ENCODE measurements around the gene PRPF40B. TPM values are rescaled to one million over a fixed set of nuclear protein-coding genes. Genes with fewer than 3 reads are reported as not detected.

Gene PRPF40B
- total and polyA plus RNA-seq, 9 of the 15 experiments (the other 6 are each of a cell fraction or from before 2014, with no cell fraction given) = 0.55 to 10.6 (median 4.8) TPM

DNA sequence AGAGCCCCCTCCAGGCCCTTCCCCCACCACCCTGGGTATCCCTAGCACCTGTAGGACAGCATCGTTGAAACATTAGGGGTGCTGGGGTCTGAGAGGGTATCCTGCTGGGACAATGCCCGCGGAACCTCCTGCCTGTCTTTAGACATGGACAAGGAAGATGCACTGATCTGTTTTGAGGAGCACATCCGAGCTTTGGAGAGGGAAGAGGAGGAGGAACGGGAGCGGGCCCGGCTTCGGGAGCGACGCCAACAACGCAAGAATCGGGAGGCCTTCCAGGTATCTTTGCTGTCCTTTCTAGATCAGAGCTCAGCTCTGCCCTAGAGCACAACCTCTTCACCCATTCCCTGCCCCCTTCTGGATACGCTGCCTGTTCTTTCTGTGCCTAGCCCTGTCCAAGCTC, 13.2 kb downstream of the PRPF40B start (continued):
- TF ChIP-seq, protein P1, sequence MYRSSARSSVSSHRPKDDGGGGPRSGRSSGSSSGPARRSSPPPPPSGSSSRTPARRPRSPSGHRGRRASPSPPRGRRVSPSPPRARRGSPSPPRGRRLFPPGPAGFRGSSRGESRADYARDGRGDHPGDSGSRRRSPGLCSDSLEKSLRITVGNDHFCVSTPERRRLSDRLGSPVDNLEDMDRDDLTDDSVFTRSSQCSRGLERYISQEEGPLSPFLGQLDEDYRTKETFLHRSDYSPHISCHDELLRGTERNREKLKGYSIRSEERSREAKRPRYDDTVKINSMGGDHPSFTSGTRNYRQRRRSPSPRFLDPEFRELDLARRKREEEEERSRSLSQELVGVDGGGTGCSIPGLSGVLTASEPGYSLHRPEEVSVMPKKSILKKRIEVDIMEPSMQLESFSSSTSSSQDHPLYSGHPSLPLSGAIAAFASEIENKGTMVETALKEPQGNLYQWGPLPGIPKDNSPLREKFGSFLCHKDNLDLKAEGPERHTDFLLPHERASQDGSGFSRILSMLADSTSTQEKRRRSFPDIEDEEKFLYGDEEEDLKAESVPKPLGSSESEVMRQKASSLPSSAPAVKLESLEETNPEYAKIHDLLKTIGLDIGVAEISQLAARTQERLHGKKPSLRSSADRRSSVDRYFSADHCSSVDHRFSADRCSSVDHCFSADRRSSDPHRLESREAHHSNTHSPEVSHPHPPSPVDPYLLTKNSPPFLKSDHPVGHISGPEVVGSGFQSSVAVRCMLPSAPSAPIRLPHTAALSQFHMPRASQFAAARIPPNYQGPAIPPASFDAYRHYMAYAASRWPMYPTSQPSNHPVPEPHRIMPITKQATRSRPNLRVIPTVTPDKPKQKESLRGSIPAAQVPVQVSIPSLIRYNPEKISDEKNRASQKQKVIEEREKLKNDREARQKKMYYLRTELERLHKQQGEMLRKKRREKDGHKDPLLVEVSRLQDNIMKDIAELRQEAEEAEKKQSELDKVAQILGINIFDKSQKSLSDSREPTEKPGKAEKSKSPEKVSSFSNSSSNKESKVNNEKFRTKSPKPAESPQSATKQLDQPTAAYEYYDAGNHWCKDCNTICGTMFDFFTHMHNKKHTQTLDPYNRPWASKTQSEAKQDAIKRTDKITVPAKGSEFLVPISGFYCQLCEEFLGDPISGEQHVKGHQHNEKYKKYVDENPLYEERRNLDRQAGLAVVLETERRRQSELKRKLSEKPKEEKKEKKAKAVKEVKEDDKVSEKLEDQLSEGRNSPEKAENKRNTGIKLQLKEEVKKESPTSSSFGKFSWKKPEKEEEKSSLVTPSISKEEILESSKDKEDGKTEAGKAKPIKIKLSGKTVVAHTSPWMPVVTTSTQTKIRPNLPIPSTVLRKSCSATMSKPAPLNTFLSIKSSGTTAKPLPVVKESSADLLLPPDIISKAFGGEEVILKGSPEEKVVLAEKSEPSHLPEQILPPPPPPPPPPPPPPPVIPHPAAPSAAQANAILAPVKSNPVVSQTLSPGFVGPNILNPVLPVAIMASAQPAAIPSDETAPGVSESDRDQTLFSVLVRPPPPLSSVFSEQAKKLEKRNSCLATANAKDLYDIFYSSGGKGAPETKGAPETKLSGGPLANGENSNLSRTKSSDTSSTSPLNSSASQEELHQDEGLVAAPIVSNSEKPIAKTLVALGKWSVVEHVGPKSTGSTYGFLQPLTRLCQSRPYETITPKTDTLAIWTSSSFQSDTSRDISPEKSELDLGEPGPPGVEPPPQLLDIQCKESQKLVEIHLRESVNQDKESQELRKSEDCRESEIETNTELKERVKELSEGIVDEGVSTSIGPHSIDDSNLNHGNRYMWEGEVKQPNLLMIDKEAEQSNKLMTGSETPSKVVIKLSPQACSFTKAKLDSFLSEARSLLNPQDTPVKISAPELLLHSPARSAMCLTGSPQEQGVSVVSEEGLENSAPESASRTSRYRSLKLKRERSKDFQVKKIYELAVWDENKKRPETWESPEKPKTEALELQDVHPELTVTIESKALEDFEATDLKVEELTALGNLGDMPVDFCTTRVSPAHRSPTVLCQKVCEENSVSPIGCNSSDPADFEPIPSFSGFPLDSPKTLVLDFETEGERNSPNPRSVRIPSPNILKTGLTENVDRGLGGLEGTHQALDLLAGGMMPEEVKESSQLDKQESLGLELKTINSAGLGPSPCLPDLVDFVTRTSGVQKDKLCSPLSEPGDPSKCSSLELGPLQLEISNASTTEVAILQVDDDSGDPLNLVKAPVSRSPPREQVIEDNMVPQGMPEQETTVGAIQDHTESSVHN (IDR thresholded peaks at IDR 0.05; ENCODE audit: borderline replicate concordance in 1 of 2, low read depth in 1 of 2) = no peak
- no peak for TF ChIP-seq HDAC2 (IDR thresholded peaks at IDR 0.05)
- no peak for TF ChIP-seq ZNF12 (CRISPR knock-in tag; IDR thresholded peaks at IDR 0.05)
- no peak for TF ChIP-seq MECOM (CRISPR knock-in tag; IDR thresholded peaks at IDR 0.05)

Measured in K562 (cell line).